Stimulated activated naive CD8-positive, alpha-beta T cell treated with anti-CD3 and anti-CD28 coated beads, Interleukin-15, Interleukin-2, amounts not matched to agents 100 ng/mL and 50 ng/mL, for 24 hours (primary cell): Measurements from ENCODE around the gene NFYB.
A peak's percentile ranks its signal among the peaks of the same experiment; 100 is the strongest.
"Not testable (repeated sequence)": the region's sequence is repeated elsewhere in the genome, so short reads cannot be mapped to it uniquely, and the experiment has no call there.

Experiments used
- H3K27ac Mint-ChIP-seq: one replicate; pipeline ENCODE4 v1.8.0; 2021; ENCODE audit warnings: mild to moderate bottlenecking, mixed read lengths
- H3K27me3 Mint-ChIP-seq: one replicate; pipeline ENCODE4 v1.8.0; 2021; ENCODE audit warnings: mixed read lengths
- H3K36me3 Mint-ChIP-seq: one replicate; pipeline ENCODE4 v1.8.0; 2021; ENCODE audit warnings: low read depth, mixed read lengths
- H3K4me1 Mint-ChIP-seq: one replicate; pipeline ENCODE4 v1.8.0; 2021; ENCODE audit warnings: low read depth, mixed read lengths
- H3K4me3 Mint-ChIP-seq: one replicate; pipeline ENCODE4 v1.8.0; 2021; ENCODE audit warnings: mild to moderate bottlenecking, mixed read lengths
- H3K9me3 Mint-ChIP-seq: one replicate; pipeline ENCODE4 v1.8.0; 2021; ENCODE audit warnings: mixed read lengths

NFYB gene

DNA sequence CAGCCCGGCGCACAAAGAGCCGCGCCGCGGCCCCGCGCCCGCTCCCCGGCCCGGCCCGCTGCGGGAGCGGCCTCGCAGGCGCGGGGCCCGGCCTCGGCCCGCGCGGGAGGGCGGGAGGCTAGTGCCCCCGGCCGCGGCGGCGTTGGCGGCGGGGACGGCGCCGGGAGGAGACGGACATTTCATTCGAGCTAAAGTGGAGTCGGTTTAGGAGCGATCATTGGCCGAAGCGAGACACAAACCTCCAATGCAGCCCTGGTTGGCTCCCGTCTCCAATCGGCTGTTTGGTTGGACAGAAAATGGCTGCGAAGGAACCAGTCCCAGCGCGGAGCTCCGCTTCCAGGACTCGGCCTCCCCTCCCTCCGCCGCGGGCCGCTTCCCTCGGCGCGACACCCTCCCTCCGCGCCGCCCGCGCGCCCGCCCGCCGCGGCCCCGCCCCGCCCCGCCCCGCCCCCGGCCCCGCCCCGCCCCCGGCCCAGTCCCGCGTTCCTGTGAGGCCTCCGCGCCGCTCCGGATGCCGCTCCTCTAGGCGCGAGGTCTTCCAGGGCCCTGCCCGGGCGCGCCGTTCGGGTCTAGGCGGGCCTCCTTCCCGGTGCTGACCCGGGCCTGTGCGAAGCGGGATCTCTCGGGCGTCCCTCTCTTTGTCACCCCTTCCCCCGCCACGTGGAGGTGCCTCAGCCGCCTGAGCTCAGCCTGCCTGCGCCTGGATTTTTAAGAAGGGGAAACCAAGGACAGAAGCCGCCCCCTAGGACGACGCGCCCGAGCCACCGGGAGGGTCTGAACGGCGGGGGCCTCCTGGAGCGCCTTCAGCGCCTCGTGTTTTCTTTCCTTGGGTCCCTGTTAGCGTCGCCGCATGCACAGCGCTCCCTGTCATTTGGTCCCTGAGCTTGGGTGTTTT lies at the start of gene NFYB:
TSS of gene NFYB (minus strand) at position 309 of the 895 bp plus-strand sequence. CDS start 2,757 bp downstream, outside the sequence.
- Mint-ChIP-seq H3K9me3 (no peaks in the 10 kb centered on the region), H3K27ac (peak within 1 kb of the TSS; percentile 89), H3K4me1 (peaks cover 28% of the 10 kb centered on the region), H3K27me3 (no peaks in the 10 kb centered on the region), H3K4me3 (peak within 1 kb of the TSS; percentile 88), H3K36me3 (peaks cover 1% of the 10 kb centered on the region)

DNA sequence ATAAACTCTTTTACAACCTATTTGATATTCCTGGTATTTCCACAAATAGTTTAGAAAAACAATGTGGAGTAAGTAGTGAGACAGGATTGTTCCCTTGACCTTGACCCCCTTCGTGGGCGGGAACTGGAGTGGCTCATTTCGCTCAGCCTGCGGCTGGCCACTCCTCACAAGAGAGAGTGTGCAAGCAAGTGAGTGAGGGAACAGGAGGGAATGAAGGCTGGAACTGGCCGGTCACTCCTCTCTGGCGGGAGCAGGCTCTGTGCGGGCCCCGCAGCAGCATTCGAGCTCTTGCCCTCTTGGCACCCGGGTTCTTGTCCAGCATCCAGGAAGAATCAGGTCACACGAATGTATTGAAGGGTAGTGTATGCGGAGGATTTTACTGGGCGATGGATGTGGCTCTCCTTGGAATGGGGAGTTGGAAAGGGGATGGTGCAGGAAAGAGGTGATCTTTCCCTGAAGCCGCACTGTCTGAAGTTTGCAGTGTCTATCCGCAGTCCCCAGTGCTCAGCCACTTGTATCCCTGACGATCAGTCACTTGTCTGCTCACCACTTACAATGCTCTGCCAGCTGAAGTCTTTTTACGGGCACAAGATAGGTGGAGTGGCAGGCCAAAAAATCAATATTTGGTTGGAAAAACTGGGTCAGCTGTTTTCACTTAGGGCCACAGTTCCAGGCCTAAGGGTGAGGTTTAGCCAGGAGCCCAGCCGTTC lies 49.6 kb upstream of the NFYB start:
- Mint-ChIP-seq H3K4me3 (no peak overlapping the region), H3K27me3 (no peaks in the 10 kb centered on the region), H3K4me1 (no peaks in the 10 kb centered on the region), H3K36me3 (no peaks in the 10 kb centered on the region), H3K27ac (no peak overlapping the region), H3K9me3 (no peaks in the 10 kb centered on the region)

DNA sequence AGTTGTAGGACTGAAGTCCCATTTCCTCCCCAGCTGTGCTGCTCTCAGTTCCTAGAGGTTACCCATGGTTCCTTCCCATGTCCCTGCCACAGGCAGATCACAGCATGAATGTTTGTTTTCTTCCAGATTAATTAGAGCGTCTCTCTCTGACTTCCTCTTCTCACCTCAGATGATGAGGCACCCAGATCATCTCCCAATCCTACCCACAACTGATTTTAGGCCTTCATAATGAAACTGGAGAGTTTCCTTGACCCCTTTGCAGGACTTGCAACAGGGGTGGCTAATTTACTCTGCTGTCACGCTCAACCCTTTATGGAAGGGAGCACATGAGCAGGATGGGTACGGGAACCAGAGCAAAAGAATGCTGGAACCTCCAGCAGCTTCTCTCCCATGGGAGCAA lies 45.4 kb upstream of the NFYB start:
- Mint-ChIP-seq H3K36me3 (no peaks in the 10 kb centered on the region), H3K4me1 (peaks cover 2% of the 10 kb centered on the region), H3K27ac (no peak overlapping the region), H3K27me3 (no peaks in the 10 kb centered on the region), H3K4me3 (no peak overlapping the region), H3K9me3 (no peaks in the 10 kb centered on the region)

DNA sequence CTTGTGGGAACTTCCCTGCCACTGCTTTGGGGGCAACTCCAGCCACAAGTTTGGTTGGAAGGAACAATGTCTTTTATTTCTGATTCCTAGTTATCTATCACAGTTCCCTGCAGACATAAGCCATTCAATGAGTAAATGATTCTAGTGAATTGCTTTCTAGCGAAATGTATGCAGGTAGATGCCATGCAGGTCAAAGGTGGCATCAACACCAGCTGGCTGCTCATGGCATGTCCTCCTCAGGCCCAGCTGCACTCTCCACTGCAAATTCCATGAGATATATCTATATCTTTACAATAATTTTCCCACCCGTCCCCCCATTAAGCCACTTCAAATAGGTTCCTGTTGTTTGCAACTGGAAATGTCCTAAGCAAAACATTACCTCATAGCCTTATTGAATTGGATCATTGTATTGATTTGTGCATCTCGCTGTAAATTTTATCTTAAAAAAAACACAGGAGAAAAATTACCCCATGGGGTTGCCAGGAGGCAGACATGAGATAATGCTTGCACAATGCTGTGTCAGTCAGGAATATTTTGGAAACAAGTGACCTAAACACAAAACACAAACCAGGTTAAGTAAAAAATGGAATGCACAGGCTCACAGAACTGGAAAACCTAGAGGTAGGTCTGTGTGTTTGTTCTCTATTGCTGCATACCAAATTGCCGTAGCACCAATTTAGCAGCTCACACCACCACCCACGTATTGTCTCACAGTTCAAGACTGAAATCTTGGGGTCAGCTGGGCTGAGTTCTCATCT lies 44.8 kb upstream of the NFYB start:
- H3K27ac Mint-ChIP-seq: no peak overlapping the region
- H3K4me1 Mint-ChIP-seq: peaks cover 8% of the 10 kb centered on the region
- no peak overlapping the region for H3K4me3 Mint-ChIP-seq
- peaks cover 2% of the 10 kb centered on the region for H3K27me3 Mint-ChIP-seq
- no peaks in the 10 kb centered on the region for H3K36me3 Mint-ChIP-seq
- no peaks in the 10 kb centered on the region for H3K9me3 Mint-ChIP-seq

DNA sequence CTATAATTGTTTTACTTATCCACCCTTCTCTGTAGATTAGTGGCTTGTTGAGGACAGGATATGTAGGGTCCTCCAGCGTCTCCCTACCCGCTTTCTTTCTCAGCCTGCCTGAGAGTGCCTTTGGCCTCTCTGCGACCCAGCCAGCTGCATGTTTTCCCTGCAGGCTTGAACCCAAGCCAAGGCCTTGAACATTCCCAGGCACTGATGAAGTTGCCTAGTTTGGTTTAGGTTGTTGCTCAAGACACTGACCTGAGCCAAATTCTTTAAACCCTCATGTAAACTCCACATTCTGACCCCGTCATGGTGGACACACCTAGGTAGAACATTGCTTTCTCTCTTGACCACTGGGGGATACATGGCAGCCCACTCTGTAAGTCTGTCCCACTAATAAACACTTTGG lies 44.1 kb upstream of the NFYB start:
- peaks cover 15% of the 10 kb centered on the region for H3K4me1 Mint-ChIP-seq
- H3K27ac Mint-ChIP-seq: no peak overlapping the region
- no peaks in the 10 kb centered on the region for H3K36me3 Mint-ChIP-seq
- H3K4me3 Mint-ChIP-seq: no peak overlapping the region
- H3K9me3 Mint-ChIP-seq: no peaks in the 10 kb centered on the region
- H3K27me3 Mint-ChIP-seq: peaks cover 3% of the 10 kb centered on the region

DNA sequence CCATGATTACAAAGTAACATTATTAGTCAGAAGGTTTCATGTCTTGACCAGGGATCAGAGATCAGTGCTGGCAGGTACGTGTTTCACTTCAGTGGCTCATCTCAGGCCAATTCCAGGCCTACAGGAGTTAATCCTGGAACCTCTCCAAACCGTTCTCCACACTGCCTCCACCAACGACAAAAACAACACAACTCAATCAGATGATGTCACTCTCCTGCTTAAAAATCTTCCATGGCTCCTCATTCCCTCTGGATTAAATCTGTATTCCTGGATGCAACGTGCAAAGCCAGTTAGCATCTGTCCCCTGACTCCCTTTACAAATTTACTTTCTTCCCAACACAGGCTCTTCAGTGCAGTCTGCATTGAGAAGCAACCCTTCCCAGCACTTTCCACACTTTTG lies 43.3 kb upstream of the NFYB start:
- Mint-ChIP-seq H3K4me3 (no peak overlapping the region), H3K36me3 (no peaks in the 10 kb centered on the region), H3K27me3 (peaks cover 3% of the 10 kb centered on the region), H3K27ac (no peak overlapping the region), H3K9me3 (no peaks in the 10 kb centered on the region), H3K4me1 (peaks cover 16% of the 10 kb centered on the region)

DNA sequence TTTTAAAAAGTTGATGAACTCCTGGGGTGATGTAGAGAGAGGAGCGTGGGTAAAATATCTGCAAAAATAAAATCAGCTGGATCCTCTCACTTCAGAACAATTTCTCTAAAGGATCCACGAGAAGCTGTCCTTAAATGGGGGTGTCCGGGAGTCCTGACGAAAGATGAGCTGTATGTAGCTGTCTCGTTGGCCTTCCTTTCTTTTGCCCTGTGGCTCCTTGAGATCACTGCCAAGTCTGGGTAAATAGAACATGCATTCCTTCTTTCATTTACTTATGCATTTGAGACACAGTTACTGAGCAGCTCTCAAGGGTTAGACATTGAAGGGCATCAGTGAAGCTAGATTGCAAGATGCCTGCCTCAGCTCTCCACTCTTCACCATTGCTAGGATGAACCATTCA lies 42.4 kb upstream of the NFYB start:
- no peaks in the 10 kb centered on the region for H3K36me3 Mint-ChIP-seq
- H3K27me3 Mint-ChIP-seq: peaks cover 3% of the 10 kb centered on the region
- no peak overlapping the region for H3K27ac Mint-ChIP-seq
- H3K4me3 Mint-ChIP-seq: no peak overlapping the region
- no peaks in the 10 kb centered on the region for H3K9me3 Mint-ChIP-seq
- peaks cover 16% of the 10 kb centered on the region for H3K4me1 Mint-ChIP-seq

DNA sequence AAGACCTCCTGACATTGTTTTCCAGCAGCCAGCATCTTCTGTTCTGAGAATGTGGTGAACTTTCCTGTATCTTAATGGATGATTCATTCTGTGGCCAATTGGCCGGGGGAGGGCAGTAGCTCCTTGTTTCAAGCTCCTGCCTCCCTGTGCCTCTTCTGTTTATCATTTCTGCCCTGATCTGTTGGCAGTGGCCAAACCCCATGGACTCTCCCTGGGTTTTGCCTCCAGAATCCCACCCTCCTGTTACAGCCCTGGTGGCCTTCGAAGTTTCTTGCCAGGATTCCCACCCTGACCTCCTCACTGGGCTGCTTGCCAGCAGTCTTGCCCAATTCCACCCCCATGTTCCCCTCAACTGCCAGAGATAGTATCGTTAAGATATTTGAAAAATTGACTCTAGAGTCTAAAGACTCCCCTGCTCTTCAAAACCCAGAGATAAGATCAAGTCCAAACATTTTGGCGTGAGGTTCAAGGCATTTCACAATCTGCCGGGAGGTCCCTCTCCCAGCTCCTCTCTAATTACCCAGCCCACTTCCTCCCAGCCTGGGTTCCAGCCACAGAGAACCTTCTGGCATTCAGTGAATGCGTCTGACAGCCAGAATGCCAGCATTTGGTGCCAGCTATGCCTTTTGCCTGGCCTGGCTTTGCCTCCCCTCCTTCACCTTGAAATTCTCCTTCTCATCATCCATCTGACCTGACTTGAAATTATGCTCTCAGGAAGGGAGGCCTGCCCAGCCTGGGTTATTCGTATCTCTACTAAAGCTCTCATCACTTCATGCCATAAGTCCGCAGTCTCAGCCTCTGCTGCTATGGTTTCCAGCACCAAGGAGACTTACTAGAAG lies 39.9 kb upstream of the NFYB start:
- Mint-ChIP-seq H3K36me3 (no peaks in the 10 kb centered on the region), H3K27me3 (peaks cover 3% of the 10 kb centered on the region), H3K27ac (no peak overlapping the region), H3K9me3 (no peaks in the 10 kb centered on the region), H3K4me3 (no peak overlapping the region), H3K4me1 (peaks cover 16% of the 10 kb centered on the region)

DNA sequence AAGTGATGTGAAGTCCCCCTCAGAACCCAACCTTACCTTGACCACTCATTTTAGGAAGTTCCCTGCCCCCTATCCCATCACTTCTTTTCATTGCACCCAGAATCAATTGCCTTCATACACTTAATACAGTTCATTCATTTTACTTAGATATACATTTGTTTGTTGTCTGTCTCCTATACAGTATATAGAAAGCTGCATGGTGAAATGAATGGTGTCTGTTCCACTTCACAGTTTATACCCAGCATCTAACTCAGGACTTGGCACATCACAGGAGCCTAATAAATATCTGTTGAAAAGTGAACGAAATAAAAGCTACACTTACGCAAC lies 39.3 kb upstream of the NFYB start:
- H3K36me3 Mint-ChIP-seq: no peaks in the 10 kb centered on the region
- H3K4me1 Mint-ChIP-seq: peaks cover 16% of the 10 kb centered on the region
- H3K4me3 Mint-ChIP-seq: no peak overlapping the region
- no peak overlapping the region for H3K27ac Mint-ChIP-seq
- no peaks in the 10 kb centered on the region for H3K9me3 Mint-ChIP-seq
- H3K27me3 Mint-ChIP-seq: peaks cover 3% of the 10 kb centered on the region

DNA sequence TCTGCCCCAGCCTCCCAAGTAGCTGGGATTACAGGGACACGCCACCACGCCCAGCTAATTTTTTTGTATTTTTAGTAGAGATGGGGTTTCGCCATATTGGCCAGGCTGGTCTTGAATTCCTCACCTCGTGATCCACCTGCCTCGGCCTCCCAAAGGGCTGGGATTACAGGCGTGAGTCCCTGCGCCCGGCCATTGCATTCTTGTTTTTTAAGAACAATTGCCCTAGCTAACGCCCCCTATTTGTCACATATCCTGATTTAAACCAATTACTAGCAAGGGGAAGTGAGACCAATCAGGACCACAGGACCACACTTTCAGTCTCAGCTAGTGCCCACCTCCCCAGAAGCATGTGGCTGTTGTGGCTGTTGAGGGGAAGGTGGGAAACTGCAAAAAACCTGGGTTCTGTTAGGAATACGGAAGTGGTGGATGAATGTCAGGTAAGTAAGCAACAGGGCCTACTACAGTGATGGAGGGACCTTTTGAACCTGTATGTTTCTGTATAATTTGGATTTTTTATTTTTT lies 37.8 kb upstream of the NFYB start:
- Mint-ChIP-seq H3K27ac (no peak overlapping the region), H3K4me1 (peaks cover 16% of the 10 kb centered on the region), H3K27me3 (peaks cover 3% of the 10 kb centered on the region), H3K9me3 (no peaks in the 10 kb centered on the region), H3K36me3 (no peaks in the 10 kb centered on the region), H3K4me3 (no peak overlapping the region)

DNA sequence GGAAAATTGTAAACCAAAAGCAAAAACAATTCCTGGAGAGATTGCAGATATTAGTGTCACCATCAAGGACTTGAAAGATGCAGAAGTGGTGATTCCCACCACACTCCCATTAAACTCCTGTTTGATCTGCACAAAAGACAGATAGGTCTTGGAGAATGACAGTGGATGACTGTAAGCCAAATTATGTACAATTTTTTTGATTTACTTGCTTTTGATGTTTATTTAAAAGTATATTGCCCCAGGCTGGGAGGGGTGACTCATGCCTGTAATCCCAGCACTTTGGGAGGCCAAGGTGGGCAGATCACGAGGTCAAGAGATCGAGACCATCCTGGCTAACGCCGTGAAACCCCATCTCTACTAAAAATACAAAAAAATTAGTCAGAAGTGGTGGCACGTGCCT lies 35.8 kb upstream of the NFYB start:
- H3K4me3 Mint-ChIP-seq, H3K9me3 Mint-ChIP-seq, H3K27ac Mint-ChIP-seq, H3K27me3 Mint-ChIP-seq, H3K36me3 Mint-ChIP-seq: not testable (repeated sequence)
- peaks cover 16% of the 10 kb centered on the region for H3K4me1 Mint-ChIP-seq

DNA sequence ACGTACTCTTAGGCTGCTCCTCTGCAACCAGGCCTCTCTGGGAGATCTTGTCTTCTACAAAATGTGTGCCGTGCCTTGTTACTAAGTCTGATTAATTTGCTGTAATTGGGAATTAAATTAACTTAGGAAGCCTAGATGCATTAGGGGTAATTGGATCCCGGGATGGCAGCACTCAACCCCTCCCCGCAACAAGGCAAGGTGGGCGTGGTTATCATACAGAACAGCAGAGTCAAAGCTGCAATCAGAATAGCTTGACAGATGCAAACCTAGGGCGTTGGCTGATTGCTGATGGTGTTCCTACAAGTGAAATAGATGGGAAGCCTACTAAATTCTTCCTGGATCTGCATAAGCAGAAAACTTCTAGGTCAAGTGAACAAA lies 34.5 kb upstream of the NFYB start:
- Mint-ChIP-seq H3K9me3 (no peaks in the 10 kb centered on the region), H3K4me1 (peaks cover 6% of the 10 kb centered on the region), H3K27ac (no peak overlapping the region), H3K4me3 (no peak overlapping the region), H3K36me3 (no peaks in the 10 kb centered on the region), H3K27me3 (no peaks in the 10 kb centered on the region)

DNA sequence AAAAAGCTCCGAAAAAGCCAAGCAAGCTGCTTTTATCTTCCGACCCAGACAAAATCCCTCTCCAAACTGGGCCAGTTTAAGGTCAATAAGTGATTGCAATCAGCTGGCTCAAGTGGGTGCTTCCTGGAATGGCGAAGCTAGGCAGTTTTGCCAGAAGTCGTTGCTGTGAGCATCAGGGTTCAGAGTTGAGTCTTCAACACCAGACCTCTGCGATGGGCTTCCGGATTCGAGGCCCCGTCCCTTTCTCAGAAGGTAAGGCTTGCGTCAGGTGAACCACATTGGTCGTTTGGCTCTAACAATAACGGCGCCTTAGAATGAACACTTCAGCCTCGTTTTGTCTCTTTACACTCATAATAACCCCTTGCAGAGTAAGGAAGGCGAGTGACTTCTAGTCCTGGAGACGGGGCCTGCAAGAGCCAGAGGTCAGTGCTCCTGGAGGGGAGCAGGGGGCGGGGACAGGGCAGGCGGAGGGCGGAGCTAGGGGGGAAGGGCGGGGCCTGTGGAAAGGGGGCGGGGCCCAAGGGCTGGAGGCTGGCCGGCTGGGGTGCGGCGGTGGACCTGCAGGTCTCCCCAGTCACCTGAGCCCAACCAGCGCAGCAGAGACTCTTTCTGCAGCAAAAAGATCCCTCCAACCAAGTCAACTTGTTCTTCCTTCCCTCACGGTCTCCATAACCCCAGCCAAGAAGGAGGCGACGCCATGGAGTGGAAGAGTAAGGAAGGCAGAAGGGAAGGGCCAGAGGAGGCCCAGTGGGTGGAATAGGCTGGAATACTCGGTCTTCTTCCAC lies 34.0 kb upstream of the NFYB start:
- Mint-ChIP-seq H3K4me1 (no peaks in the 10 kb centered on the region), H3K27ac (no peak overlapping the region), H3K9me3 (no peaks in the 10 kb centered on the region), H3K36me3 (no peaks in the 10 kb centered on the region), H3K27me3 (no peaks in the 10 kb centered on the region), H3K4me3 (no peak overlapping the region)

DNA sequence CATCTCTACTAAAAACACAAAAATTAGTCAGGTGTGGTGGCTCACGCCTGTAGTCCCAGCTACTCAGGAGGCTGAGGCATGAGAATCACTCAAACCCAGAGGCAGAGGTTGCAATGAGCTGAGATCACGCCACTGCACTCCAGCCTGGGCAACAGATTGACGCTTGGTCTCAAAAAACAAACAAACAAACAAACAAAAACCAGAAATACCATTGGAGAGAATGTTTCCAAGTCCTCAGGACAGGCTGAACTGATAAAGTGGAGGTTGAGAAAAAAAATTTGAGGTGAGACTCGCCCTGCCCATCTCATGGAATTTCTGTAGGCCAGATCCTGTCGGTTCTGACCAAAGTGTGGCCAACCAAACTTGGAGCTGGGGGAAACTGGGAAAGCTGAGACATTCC lies 30.6 kb upstream of the NFYB start:
- H3K27ac Mint-ChIP-seq: no peak overlapping the region
- H3K4me3 Mint-ChIP-seq: no peak overlapping the region
- no peaks in the 10 kb centered on the region for H3K27me3 Mint-ChIP-seq
- H3K9me3 Mint-ChIP-seq: no peaks in the 10 kb centered on the region
- H3K36me3 Mint-ChIP-seq: no peaks in the 10 kb centered on the region
- H3K4me1 Mint-ChIP-seq: no peaks in the 10 kb centered on the region
